HG03521 (cell line): Measurements from ENCODE around the gene FAM222A.

Experiments
- ATAC-seq: cut with Tn5 transposase; IDR thresholded peaks from one replicate; pipeline ENCODE4 v1.9.1; 2021; ENCODE audit warnings: mild to moderate bottlenecking, moderate library complexity; ENCODE audit not compliant: unreplicated experiment

FAM222A gene

GRCh38 chr12:109713187-109714070, at the start of gene FAM222A:
FAM222A (plus strand) TSS chr12:109713825; CDS start chr12:109744147, 30,322 bp downstream.
- ATAC-seq, result peak; percentile 85

GRCh38 chr12:109664402-109664801, 49.2 kb upstream of the FAM222A start:
- ATAC-seq, result no peak

GRCh38 chr12:109666068-109666467, 47.6 kb upstream of the FAM222A start:
- no peak for ATAC-seq

GRCh38 chr12:109670731-109671130, 42.9 kb upstream of the FAM222A start:
- no peak for ATAC-seq

- no peak for ATAC-seq
These were observed 42.1 kb upstream of the FAM222A start for GRCh38 chr12:109671502-109671901.

GRCh38 chr12:109673379-109673778, 40.2 kb upstream of the FAM222A start:
- ATAC-seq, result no peak

GRCh38 chr12:109673884-109674283, 39.7 kb upstream of the FAM222A start:
- ATAC-seq, result no peak

GRCh38 chr12:109675411-109675810, 38.2 kb upstream of the FAM222A start:
- ATAC-seq, result no peak

- no peak for ATAC-seq
These were observed 36.3 kb upstream of the FAM222A start for GRCh38 chr12:109677279-109677691.

- no peak for ATAC-seq
These were observed 34.9 kb upstream of the FAM222A start for GRCh38 chr12:109678719-109679118.

- ATAC-seq, result no peak
These were observed 33.9 kb upstream of the FAM222A start for GRCh38 chr12:109679501-109680263.

- ATAC-seq, result no peak
These were observed 33.2 kb upstream of the FAM222A start for GRCh38 chr12:109680264-109681005.

- no peak for ATAC-seq
These were observed 31.5 kb upstream of the FAM222A start for GRCh38 chr12:109681986-109682707.

GRCh38 chr12:109682708-109683060, 30.9 kb upstream of the FAM222A start:
- ATAC-seq, result no peak

GRCh38 chr12:109683316-109683715, 30.3 kb upstream of the FAM222A start:
- no peak for ATAC-seq

- ATAC-seq, result no peak
These were observed 27.8 kb upstream of the FAM222A start for GRCh38 chr12:109685574-109686447.

- ATAC-seq, result no peak
These were observed 27.1 kb upstream of the FAM222A start for GRCh38 chr12:109686523-109686922.

- no peak for ATAC-seq
These were observed 26.4 kb upstream of the FAM222A start for GRCh38 chr12:109687250-109687649.

GRCh38 chr12:109689426-109689825, 24.2 kb upstream of the FAM222A start:
- ATAC-seq, result no peak

GRCh38 chr12:109693160-109693559, 20.5 kb upstream of the FAM222A start:
- ATAC-seq, result no peak
